Ishikawa (cell line): ENCODE measurements around the gene ADAM33.

ENCODE experiments used
- CREB1 ChIP-seq: IDR thresholded peaks from 2 replicates; pipeline ENCODE4 v1.6.1; 2012; ENCODE audit warnings: low read depth
- EP300 ChIP-seq: IDR thresholded peaks from 2 replicates; pipeline ENCODE4 v1.6.1; 2012; ENCODE audit warnings: borderline replicate concordance
- TCF12 ChIP-seq: IDR thresholded peaks from 2 replicates; pipeline ENCODE4 v1.6.1; 2012; ENCODE audit warnings: low read depth
- ZBTB7A ChIP-seq: IDR thresholded peaks from 2 replicates; pipeline ENCODE4 v1.6.1; 2012; ENCODE audit warnings: low read depth
- TF ChIP-seq, protein P1 (sequence below): IDR thresholded peaks from 2 replicates; pipeline ENCODE4 v1.6.1; 2012
- TF ChIP-seq, protein P2 (sequence below): IDR thresholded peaks from 2 replicates; pipeline ENCODE4 v1.6.1; 2012; ENCODE audit warnings: low read depth, mild to moderate bottlenecking
- TF ChIP-seq, protein P3 (sequence below): IDR thresholded peaks from 2 replicates; pipeline ENCODE4 v1.6.1; 2012

- TF ChIP-seq TCF12: no peak
- TF ChIP-seq, protein P1, sequence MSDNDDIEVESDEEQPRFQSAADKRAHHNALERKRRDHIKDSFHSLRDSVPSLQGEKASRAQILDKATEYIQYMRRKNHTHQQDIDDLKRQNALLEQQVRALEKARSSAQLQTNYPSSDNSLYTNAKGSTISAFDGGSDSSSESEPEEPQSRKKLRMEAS: no peak
- TF ChIP-seq ZBTB7A: no peak
- TF ChIP-seq, protein P2, sequence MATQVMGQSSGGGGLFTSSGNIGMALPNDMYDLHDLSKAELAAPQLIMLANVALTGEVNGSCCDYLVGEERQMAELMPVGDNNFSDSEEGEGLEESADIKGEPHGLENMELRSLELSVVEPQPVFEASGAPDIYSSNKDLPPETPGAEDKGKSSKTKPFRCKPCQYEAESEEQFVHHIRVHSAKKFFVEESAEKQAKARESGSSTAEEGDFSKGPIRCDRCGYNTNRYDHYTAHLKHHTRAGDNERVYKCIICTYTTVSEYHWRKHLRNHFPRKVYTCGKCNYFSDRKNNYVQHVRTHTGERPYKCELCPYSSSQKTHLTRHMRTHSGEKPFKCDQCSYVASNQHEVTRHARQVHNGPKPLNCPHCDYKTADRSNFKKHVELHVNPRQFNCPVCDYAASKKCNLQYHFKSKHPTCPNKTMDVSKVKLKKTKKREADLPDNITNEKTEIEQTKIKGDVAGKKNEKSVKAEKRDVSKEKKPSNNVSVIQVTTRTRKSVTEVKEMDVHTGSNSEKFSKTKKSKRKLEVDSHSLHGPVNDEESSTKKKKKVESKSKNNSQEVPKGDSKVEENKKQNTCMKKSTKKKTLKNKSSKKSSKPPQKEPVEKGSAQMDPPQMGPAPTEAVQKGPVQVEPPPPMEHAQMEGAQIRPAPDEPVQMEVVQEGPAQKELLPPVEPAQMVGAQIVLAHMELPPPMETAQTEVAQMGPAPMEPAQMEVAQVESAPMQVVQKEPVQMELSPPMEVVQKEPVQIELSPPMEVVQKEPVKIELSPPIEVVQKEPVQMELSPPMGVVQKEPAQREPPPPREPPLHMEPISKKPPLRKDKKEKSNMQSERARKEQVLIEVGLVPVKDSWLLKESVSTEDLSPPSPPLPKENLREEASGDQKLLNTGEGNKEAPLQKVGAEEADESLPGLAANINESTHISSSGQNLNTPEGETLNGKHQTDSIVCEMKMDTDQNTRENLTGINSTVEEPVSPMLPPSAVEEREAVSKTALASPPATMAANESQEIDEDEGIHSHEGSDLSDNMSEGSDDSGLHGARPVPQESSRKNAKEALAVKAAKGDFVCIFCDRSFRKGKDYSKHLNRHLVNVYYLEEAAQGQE: no peak
- TF ChIP-seq, protein P3, sequence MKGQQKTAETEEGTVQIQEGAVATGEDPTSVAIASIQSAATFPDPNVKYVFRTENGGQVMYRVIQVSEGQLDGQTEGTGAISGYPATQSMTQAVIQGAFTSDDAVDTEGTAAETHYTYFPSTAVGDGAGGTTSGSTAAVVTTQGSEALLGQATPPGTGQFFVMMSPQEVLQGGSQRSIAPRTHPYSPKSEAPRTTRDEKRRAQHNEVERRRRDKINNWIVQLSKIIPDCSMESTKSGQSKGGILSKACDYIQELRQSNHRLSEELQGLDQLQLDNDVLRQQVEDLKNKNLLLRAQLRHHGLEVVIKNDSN: no peak
- TF ChIP-seq EP300: no peak
- TF ChIP-seq CREB1: no peak
These were observed 8.4 kb downstream of the ADAM33 start for GRCh38 chr20:3673221-3674070.
